NAMALWA (cell line): ENCODE measurements around the gene RAD23B.
"Not testable (repeated sequence)": the region's sequence is repeated elsewhere in the genome, so short reads cannot be mapped to it uniquely, and the experiment has no call there.

Experiments
- DNase-seq: peaks from one replicate; pipeline ENCODE4 v3.0.0-alpha.2; 2015; ENCODE audit warnings: low spot score

The RAD23B gene

GRCh38 chr9:107282759-107283622, at the start of gene RAD23B:
TSS of gene RAD23B (plus strand) at chr9:107283279. CDS start at chr9:107283630, 351 bp downstream.
- DNase-seq = peak; percentile 97

- no peak for DNase-seq
These were observed 47.2 kb upstream of the RAD23B start for GRCh38 chr9:107235765-107236442.

GRCh38 chr9:107237873-107238272, 45.2 kb upstream of the RAD23B start:
- no peak for DNase-seq

- peak; percentile 51 for DNase-seq
These were observed 43.6 kb upstream of the RAD23B start for GRCh38 chr9:107239474-107239873.

- DNase-seq = no peak
These were observed 42.8 kb upstream of the RAD23B start for GRCh38 chr9:107240260-107240659.

- no peak for DNase-seq
These were observed 40.7 kb upstream of the RAD23B start for GRCh38 chr9:107242073-107243030.

- DNase-seq = no peak
These were observed 39.3 kb upstream of the RAD23B start for GRCh38 chr9:107243742-107244141.

- peak; percentile 20 for DNase-seq
These were observed 36.5 kb upstream of the RAD23B start for GRCh38 chr9:107246259-107247254.

GRCh38 chr9:107248714-107249113, 34.4 kb upstream of the RAD23B start:
- DNase-seq = no peak

GRCh38 chr9:107249131-107249533, 33.9 kb upstream of the RAD23B start:
- DNase-seq = no peak

GRCh38 chr9:107249665-107250285, 33.3 kb upstream of the RAD23B start:
- DNase-seq = no peak

GRCh38 chr9:107251756-107252322, 31.2 kb upstream of the RAD23B start:
- DNase-seq = no peak

GRCh38 chr9:107258919-107259318, 24.2 kb upstream of the RAD23B start:
- no peak for DNase-seq

- not testable (repeated sequence) for DNase-seq
These were observed 23.2 kb upstream of the RAD23B start for GRCh38 chr9:107259751-107260313.

- DNase-seq = peak; percentile 84
These were observed 22.5 kb upstream of the RAD23B start for GRCh38 chr9:107260437-107261081.

GRCh38 chr9:107261106-107261505, 22.0 kb upstream of the RAD23B start:
- DNase-seq = peak; percentile 32

- no peak for DNase-seq
These were observed 19.8 kb upstream of the RAD23B start for GRCh38 chr9:107263289-107263688.

GRCh38 chr9:107266624-107267368, 16.3 kb upstream of the RAD23B start:
- DNase-seq = no peak
